Activated CD8-positive, alpha-beta T cell treated with anti-CD3 and anti-CD28 coated beads for 36 hours (primary cell): ENCODE results near the gene LONRF2. TPM values are rescaled to one million over a fixed set of nuclear protein-coding genes. Genes with fewer than 3 reads are reported as not detected.

Experiments
- ATAC-seq: fragments of 200-7000 bp; cut with Tn5 transposase; one replicate; pipeline ENCODE4 v1.10.0; 2021; ENCODE audit warnings: mild to moderate bottlenecking, moderate library complexity
- CTCF ChIA-PET: fragments of 350-600 bp; sonication (Branson Sonifier 250); formaldehyde crosslinking; loops from one replicate; lab custom pipeline; 2021; ENCODE audit warnings: antibody characterized with exemption; lab: Charles Lee
- POLR2A ChIA-PET: fragments of 350-600 bp; sonication (Branson Sonifier 250); formaldehyde crosslinking; loops from one replicate; lab custom pipeline; 2021; ENCODE audit warnings: antibody characterized with exemption; lab: Charles Lee
- DNase-seq: peaks from one replicate; pipeline ENCODE4 v3.0.0-alpha.2; 2020
- H3K27ac Mint-ChIP-seq: one replicate; pipeline ENCODE4 v1.8.0; 2021; ENCODE audit warnings: mild to moderate bottlenecking, mixed read lengths
- H3K27me3 Mint-ChIP-seq: one replicate; pipeline ENCODE4 v1.8.0; 2021; ENCODE audit warnings: mixed read lengths
- H3K36me3 Mint-ChIP-seq: one replicate; pipeline ENCODE4 v1.8.0; 2021; ENCODE audit warnings: low read depth, mixed read lengths
- H3K4me1 Mint-ChIP-seq: one replicate; pipeline ENCODE4 v1.8.0; 2021; ENCODE audit warnings: low read depth, mixed read lengths
- H3K4me3 Mint-ChIP-seq: one replicate; pipeline ENCODE4 v1.8.0; 2021; ENCODE audit warnings: mild to moderate bottlenecking, moderate library complexity, mixed read lengths
- H3K9me3 Mint-ChIP-seq: one replicate; pipeline ENCODE4 v1.8.0; 2021; ENCODE audit warnings: mixed read lengths
- CTCF ChIP-seq: fragments of 200-600 bp; IDR thresholded peaks from one replicate; pipeline ENCODE4 v1.8.0; 2022; ENCODE audit warnings: antibody characterized with exemption, mild to moderate bottlenecking
- intact Hi-C: fragments of 100-400 bp; cut with micrococcal nuclease; formaldehyde crosslinking; loops from one replicate; pipeline ENCODE4 v1.10.0; 2022
- total RNA-seq, 2 experiments: library from RNA; stranded (reverse); gene quantifications; one replicate each; pipeline ENCODE4 v1.2.3, GENCODE V29; 2021

Gene LONRF2
- total RNA-seq, 2 experiments from 2014 or later = 0.04 to 0.20 TPM

- POLR2A ChIA-PET = no interaction called here
- no peaks in the 10 kb centered on the region for H3K36me3 Mint-ChIP-seq
- CTCF ChIA-PET = interaction anchor here (1.4 to 1.6 kb wide), 2 partner anchors 11 to 107 kb away, joined by 4 to 9 read pairs; no protein-coding TSS in a partner anchor
- TF ChIP-seq CTCF = no peak
- no peak overlapping the region for H3K27ac Mint-ChIP-seq
- no peaks in the 10 kb centered on the region for H3K27me3 Mint-ChIP-seq
- H3K9me3 Mint-ChIP-seq = no peaks in the 10 kb centered on the region
- no peak for ATAC-seq
- no peak overlapping the region for H3K4me3 Mint-ChIP-seq
- intact Hi-C loops = no loop called here
- peaks cover 4% of the 10 kb centered on the region for H3K4me1 Mint-ChIP-seq
- DNase-seq = no peak
Measured at GRCh38 chr2:100273387-100273786, 48.9 kb downstream of the LONRF2 start.

- Mint-ChIP-seq H3K9me3 (no peaks in the 10 kb centered on the region), H3K27ac (no peak overlapping the region), H3K4me3 (no peak overlapping the region), H3K4me1 (peaks cover 4% of the 10 kb centered on the region), H3K27me3 (no peaks in the 10 kb centered on the region), H3K36me3 (no peaks in the 10 kb centered on the region)
- intact Hi-C loops = no loop called here
- ChIA-PET POLR2A (no interaction called here), CTCF (interaction anchor here (0.6 to 2.7 kb wide), 3 partner anchors 10 to 108 kb away, joined by 3 to 9 read pairs (median 8); no protein-coding TSS in a partner anchor)
- TF ChIP-seq CTCF = no peak
- ATAC-seq (no peak), DNase-seq (no peak)
Measured at GRCh38 chr2:100272841-100273329, 49.4 kb downstream of the LONRF2 start.

GRCh38 chr2:100271210-100271609, 51.1 kb downstream of the LONRF2 start:
- Mint-ChIP-seq H3K27ac (no peak overlapping the region), H3K36me3 (no peaks in the 10 kb centered on the region), H3K9me3 (no peaks in the 10 kb centered on the region), H3K4me1 (peaks cover 4% of the 10 kb centered on the region), H3K4me3 (no peak overlapping the region), H3K27me3 (no peaks in the 10 kb centered on the region)
- CTCF ChIA-PET = interaction anchor here (1.0 to 2.7 kb wide), 2 partner anchors 8 to 110 kb away, joined by 6 to 8 read pairs; no protein-coding TSS in a partner anchor
- DNase-seq = no peak
- POLR2A ChIA-PET = no interaction called here
- no peak for ATAC-seq
- TF ChIP-seq CTCF = no peak
- intact Hi-C loops = no loop called here

- peaks cover 4% of the 10 kb centered on the region for H3K4me1 Mint-ChIP-seq
- no peak for TF ChIP-seq CTCF
- ATAC-seq (no peak), DNase-seq (no peak)
- H3K9me3 Mint-ChIP-seq = no peaks in the 10 kb centered on the region
- ChIA-PET POLR2A (no interaction called here), CTCF (interaction anchor here (2.7 kb wide), 1 partner anchor 111 kb away, joined by 8 read pairs; no protein-coding TSS in a partner anchor)
- intact Hi-C loops = no loop called here
- no peaks in the 10 kb centered on the region for H3K27me3 Mint-ChIP-seq
- H3K27ac Mint-ChIP-seq = no peak overlapping the region
- no peaks in the 10 kb centered on the region for H3K36me3 Mint-ChIP-seq
- no peak overlapping the region for H3K4me3 Mint-ChIP-seq
Measured at GRCh38 chr2:100270381-100271146, 51.7 kb downstream of the LONRF2 start.

GRCh38 chr2:100269889-100270288, 52.4 kb downstream of the LONRF2 start:
- Mint-ChIP-seq H3K9me3 (no peaks in the 10 kb centered on the region), H3K4me3 (no peak overlapping the region), H3K36me3 (no peaks in the 10 kb centered on the region), H3K4me1 (peaks cover 4% of the 10 kb centered on the region), H3K27me3 (no peaks in the 10 kb centered on the region), H3K27ac (no peak overlapping the region)
- DNase-seq (no peak), ATAC-seq (no peak)
- intact Hi-C loops = no loop called here
- CTCF ChIA-PET = interaction anchor here (1.7 kb wide), 1 partner anchor 111 kb away, joined by 8 read pairs; no protein-coding TSS in a partner anchor
- POLR2A ChIA-PET = no interaction called here
- no peak for TF ChIP-seq CTCF
